Ovary (tissue), 3 donors: ENCODE data around the gene TEDC2.

Source experiments
- CTCF ChIP-seq, 3 donors: fragments of 450-650 bp in 2 of 3; fragments of 200-600 bp in 1 of 3; IDR thresholded peaks; one replicate each; pipeline versions ENCODE4 v1.5.1 to v1.8.0; 2016 to 2022; ENCODE audit warnings: antibody characterized with exemption in 3 of 3, mild to moderate bottlenecking in 1 of 3
- EP300 ChIP-seq: sonication (generic); formaldehyde crosslinking; IDR thresholded peaks from one replicate; pipeline ENCODE4 v1.6.1; 2017; ENCODE audit warnings: antibody characterized with exemption
- donor health status: DM: no; HTN: no; CAD: no.

GRCh38 chr16:2508722-2509400 lies 49.0 kb downstream of the TEDC2 start:
- no peak for TF ChIP-seq CTCF (IDR thresholded peaks at IDR 0.05)
- TF ChIP-seq EP300: no peak
